OCI-LY7 (cell line): ENCODE results near the gene CDC25A. TPM values are rescaled to one million over a fixed set of nuclear protein-coding genes. Genes with fewer than 3 reads are reported as not detected.

Source experiments
- BruUV-seq: library from RNA; stranded (reverse); fragments of 400-500 nt; replicated peaks from 2 replicates; lab custom pipeline; 2021; lab: Mats Ljungman, UMichigan
- CTCF ChIA-PET: fragments of 300-600 bp; sonication (Branson Sonifier 250); formaldehyde crosslinking; loops from one replicate; lab custom pipeline; 2022; ENCODE audit warnings: antibody characterized with exemption; ENCODE audit not compliant: unreplicated experiment; lab: Charles Lee
- POLR2A ChIA-PET: fragments of 300-600 bp; sonication (Branson Sonifier 250); formaldehyde crosslinking; loops from one replicate; lab custom pipeline; 2022; ENCODE audit warnings: antibody characterized with exemption; lab: Charles Lee
- DNase-seq: peaks from one replicate; pipeline ENCODE4 v3.0.0-alpha.2; 2015; ENCODE audit warnings: low spot score
- H2AFZ ChIP-seq: fragments of 200-600 bp; sonication (generic), shearing (Covaris generic); 2 replicates; pipeline ENCODE4 v1.6.1; 2014; ENCODE audit warnings: mild to moderate bottlenecking, antibody characterized with exemption, low read length, moderate library complexity
- H3K27ac ChIP-seq: fragments of 200-600 bp; sonication (generic); 2 replicates; pipeline ENCODE4 v1.5.1; 2014; ENCODE audit warnings: mixed run types, low read depth, mild to moderate bottlenecking, moderate library complexity, low read length, inconsistent platforms; ENCODE audit not compliant: poor library complexity, severe bottlenecking
- H3K36me3 ChIP-seq: fragments of 200-600 bp; sonication (generic); 2 replicates; pipeline ENCODE4 v1.6.1; 2014; ENCODE audit warnings: mild to moderate bottlenecking, antibody characterized with exemption, low read length, moderate library complexity, mixed read lengths; ENCODE audit not compliant: insufficient read depth
- H3K4me1 ChIP-seq: fragments of 200-600 bp; sonication (generic); 2 replicates; pipeline ENCODE4 v1.5.1; 2014; ENCODE audit warnings: mild to moderate bottlenecking, low read length; ENCODE audit not compliant: insufficient read depth, poor library complexity, severe bottlenecking
- H3K4me2 ChIP-seq: fragments of 200-600 bp; sonication (generic); 2 replicates; pipeline ENCODE4 v1.6.1; 2014; ENCODE audit warnings: mild to moderate bottlenecking, low read length
- H3K4me3 ChIP-seq: fragments of 200-600 bp; sonication (generic); 2 replicates; pipeline ENCODE4 v1.5.1; 2014; ENCODE audit warnings: mild to moderate bottlenecking, low read depth, low read length; ENCODE audit not compliant: poor library complexity, severe bottlenecking
- H3K79me2 ChIP-seq: fragments of 200-600 bp; sonication (generic); 2 replicates; pipeline ENCODE4 v1.6.1; 2016; ENCODE audit warnings: low read depth, mild to moderate bottlenecking, low read length, moderate library complexity, mixed read lengths; ENCODE audit not compliant: insufficient read depth
- H3K9me2 ChIP-seq: fragments of 200-600 bp; sonication (generic); 2 replicates; pipeline ENCODE4 v1.6.1; 2016; ENCODE audit warnings: mild to moderate bottlenecking, low read length, mixed read lengths; ENCODE audit not compliant: insufficient read depth
- H3K9me3 ChIP-seq: fragments of 200-600 bp; sonication (generic); 2 replicates; pipeline ENCODE4 v1.6.1; 2014; ENCODE audit warnings: mild to moderate bottlenecking, mixed run types, low read length, mixed read lengths
- H4K20me1 ChIP-seq: fragments of 200-600 bp; sonication (generic); 2 replicates; pipeline ENCODE4 v1.6.1; 2014; ENCODE audit warnings: mild to moderate bottlenecking, antibody characterized with exemption, low read length, moderate library complexity, mixed read lengths; ENCODE audit not compliant: insufficient read depth
- EZH2phosphoT487 ChIP-seq: fragments of 200-600 bp; sonication (generic); IDR thresholded peaks from 2 replicates; pipeline ENCODE4 v1.6.1; 2018; ENCODE audit warnings: low read depth, borderline replicate concordance, mild to moderate bottlenecking, mixed run types, antibody characterized with exemption, low read length, moderate library complexity, mixed read lengths
- intact Hi-C: fragments of 100-400 bp; cut with micrococcal nuclease; formaldehyde crosslinking; loops from one replicate; pipeline ENCODE4 v1.10.0; 2022; ENCODE audit not compliant: unreplicated experiment
- total RNA-seq, 2 experiments: library from RNA; depleted of rRNA in 1 of 2; stranded (reverse); fragments of >200 nt in 1 of 2; shearing (Covaris generic) in 1 of 2; gene quantifications; 2 replicates each; pipeline ENCODE4 v1.2.3, GENCODE V29; 2014 to 2022
- TF ChIP-seq, protein P1 (sequence below): fragments of 200-600 bp; sonication (generic); conservative IDR thresholded peaks from 2 replicates; pipeline ENCODE4 v1.5.1; 2014; ENCODE audit warnings: mild to moderate bottlenecking, antibody characterized with exemption, low read length, moderate library complexity, mixed read lengths

CDC25A gene
- total RNA-seq, 2 experiments from 2014 or later = 75.4 to 83.4 TPM

DNA sequence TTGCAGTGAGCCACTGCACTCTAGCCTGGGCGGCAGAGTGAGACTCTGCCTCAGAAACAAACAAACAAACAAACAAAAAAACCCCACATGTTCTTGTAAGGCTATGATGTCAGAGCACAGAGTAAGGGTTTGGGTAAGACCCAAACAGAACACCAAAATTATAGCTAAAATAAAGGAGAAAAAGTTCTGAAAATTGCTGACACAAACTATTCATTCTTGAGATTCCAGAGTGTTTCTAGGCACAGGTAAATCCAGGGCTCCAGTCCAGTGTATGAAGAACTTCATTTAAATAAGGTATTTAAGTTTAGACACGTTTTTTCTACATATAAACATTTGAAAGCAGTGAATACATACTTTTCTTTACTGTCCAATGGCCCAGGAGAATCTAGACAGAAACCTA, 3.9 kb downstream of the CDC25A start:
- POLR2A ChIA-PET = no interaction called here
- H3K9me3 ChIP-seq = no peaks in the 10 kb centered on the region
- peaks cover 84% of the 10 kb centered on the region for H3K36me3 ChIP-seq
- intact Hi-C loops = no loop called here
- CTCF ChIA-PET = no interaction called here
- TF ChIP-seq, protein P1, sequence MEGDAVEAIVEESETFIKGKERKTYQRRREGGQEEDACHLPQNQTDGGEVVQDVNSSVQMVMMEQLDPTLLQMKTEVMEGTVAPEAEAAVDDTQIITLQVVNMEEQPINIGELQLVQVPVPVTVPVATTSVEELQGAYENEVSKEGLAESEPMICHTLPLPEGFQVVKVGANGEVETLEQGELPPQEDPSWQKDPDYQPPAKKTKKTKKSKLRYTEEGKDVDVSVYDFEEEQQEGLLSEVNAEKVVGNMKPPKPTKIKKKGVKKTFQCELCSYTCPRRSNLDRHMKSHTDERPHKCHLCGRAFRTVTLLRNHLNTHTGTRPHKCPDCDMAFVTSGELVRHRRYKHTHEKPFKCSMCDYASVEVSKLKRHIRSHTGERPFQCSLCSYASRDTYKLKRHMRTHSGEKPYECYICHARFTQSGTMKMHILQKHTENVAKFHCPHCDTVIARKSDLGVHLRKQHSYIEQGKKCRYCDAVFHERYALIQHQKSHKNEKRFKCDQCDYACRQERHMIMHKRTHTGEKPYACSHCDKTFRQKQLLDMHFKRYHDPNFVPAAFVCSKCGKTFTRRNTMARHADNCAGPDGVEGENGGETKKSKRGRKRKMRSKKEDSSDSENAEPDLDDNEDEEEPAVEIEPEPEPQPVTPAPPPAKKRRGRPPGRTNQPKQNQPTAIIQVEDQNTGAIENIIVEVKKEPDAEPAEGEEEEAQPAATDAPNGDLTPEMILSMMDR = no peak
- TF ChIP-seq EZH2phosphoT487 = no peak
- no peak overlapping the region for H3K27ac ChIP-seq
- H4K20me1 ChIP-seq = peaks cover 33% of the 10 kb centered on the region; the same call in 1 of the 2 replicates
- H3K4me1 ChIP-seq = peaks cover 34% of the 10 kb centered on the region
- no peak overlapping the region for H2AFZ ChIP-seq
- H3K9me2 ChIP-seq = no peaks in the 10 kb centered on the region
- BruUV-seq = no TSS peak
- H3K4me2 ChIP-seq = no peak overlapping the region
- H3K79me2 ChIP-seq = peaks cover 87% of the 10 kb centered on the region
- DNase-seq = no peak
- no peak overlapping the region for H3K4me3 ChIP-seq

DNA sequence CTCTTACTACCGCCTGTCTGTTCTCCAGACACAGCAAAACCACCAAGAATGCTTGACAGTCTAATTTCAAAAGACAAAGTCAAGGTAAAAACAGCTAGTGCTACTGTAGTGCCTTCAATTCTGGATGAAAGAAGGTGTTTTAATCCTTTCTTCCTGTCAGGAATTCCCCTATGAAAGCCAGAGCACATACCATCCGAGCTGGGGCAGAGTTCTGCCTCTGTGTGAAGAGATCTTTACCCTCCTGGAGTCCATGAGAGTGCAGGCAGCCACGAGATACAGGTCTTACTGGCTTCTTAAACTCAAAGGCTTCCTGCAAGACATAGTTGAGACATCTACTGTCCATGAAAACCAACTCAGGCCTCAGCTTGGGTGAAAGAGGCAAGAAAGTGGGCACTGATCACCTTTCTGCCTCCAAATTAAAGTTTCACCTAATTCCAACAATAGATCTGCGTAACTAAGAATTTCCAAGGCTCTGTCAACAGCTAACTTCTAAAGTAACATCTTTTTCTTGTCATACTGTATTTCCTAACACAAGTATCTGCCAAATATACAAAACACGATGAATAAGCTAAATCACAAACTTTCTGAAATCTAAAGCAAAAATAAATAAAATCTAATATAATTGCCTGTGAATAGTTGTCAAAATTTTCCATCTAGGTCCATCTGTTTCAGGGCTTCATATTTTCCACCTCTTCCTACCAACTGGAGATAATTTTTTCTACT, 7.5 kb downstream of the CDC25A start:
- H3K9me3 ChIP-seq = no peaks in the 10 kb centered on the region
- H3K36me3 ChIP-seq = peaks cover 99% of the 10 kb centered on the region
- no peak overlapping the region for H2AFZ ChIP-seq
- H3K4me2 ChIP-seq = no peak overlapping the region
- POLR2A ChIA-PET = no interaction called here
- no peak for DNase-seq
- no peak overlapping the region for H3K27ac ChIP-seq
- H3K4me3 ChIP-seq = no peak overlapping the region
- CTCF ChIA-PET = no interaction called here
- TF ChIP-seq, protein P1 = no peak
- no peak for TF ChIP-seq EZH2phosphoT487
- H3K9me2 ChIP-seq = no peaks in the 10 kb centered on the region
- peaks cover 32% of the 10 kb centered on the region; the same call in 1 of the 2 replicates for H4K20me1 ChIP-seq
- no TSS peak for BruUV-seq
- H3K79me2 ChIP-seq = peaks cover 88% of the 10 kb centered on the region
- intact Hi-C loops = no loop called here
- H3K4me1 ChIP-seq = peaks cover 17% of the 10 kb centered on the region

DNA sequence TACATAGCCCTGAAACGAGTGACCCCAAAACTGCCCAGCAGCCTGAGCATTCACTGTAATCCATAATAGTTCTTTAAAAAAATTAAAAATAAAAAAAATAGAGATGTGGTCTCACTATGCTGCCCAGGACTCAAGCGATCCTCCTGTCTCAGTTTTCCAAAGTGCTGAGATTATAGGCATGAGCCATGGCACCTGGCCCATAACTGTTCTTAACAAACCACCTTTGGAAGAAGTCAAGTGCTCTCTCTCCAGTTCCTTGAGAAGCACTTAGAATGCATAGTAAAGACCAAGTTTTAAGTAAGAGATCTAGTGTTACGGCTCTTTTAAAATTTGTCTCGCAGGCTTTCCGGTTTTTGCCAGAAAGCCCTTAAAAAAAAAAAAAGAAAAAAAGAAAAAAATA, 8.2 kb downstream of the CDC25A start:
- Histone ChIP-seq H3K27ac (no peak overlapping the region), H3K4me3 (no peak overlapping the region), H2AFZ (no peak overlapping the region), H3K9me2 (no peaks in the 10 kb centered on the region), H3K36me3 (peaks cover 99% of the 10 kb centered on the region), H4K20me1 (peaks cover 29% of the 10 kb centered on the region; the same call in 1 of the 2 replicates), H3K4me1 (peaks cover 10% of the 10 kb centered on the region), H3K79me2 (peaks cover 88% of the 10 kb centered on the region), H3K9me3 (no peaks in the 10 kb centered on the region), H3K4me2 (no peak overlapping the region)
- BruUV-seq = no TSS peak
- TF ChIP-seq, protein P1 = no peak
- no peak for TF ChIP-seq EZH2phosphoT487
- intact Hi-C loops = no loop called here
- ChIA-PET CTCF (no interaction called here), POLR2A (no interaction called here)
- DNase-seq = no peak
